PFSK-1 (cell line): ENCODE measurements around the gene MX2.

Experiments used
- POLR2AphosphoS5 ChIP-seq: IDR thresholded peaks from 2 replicates; pipeline ENCODE4 v1.6.1; 2012; ENCODE audit warnings: low read depth, mild to moderate bottlenecking, control low read depth, low read length, moderate library complexity
- TF ChIP-seq, protein P1 (sequence below), 2 experiments: IDR thresholded peaks; 2 replicates each; pipeline versions ENCODE4 v1.6.1 to v1.8.0; 2011 to 2012; ENCODE audit warnings: low read depth in 2 of 2, low read length in 2 of 2, control low read depth in 1 of 2, inconsistent platforms in 1 of 2, mild to moderate bottlenecking in 1 of 2, moderate library complexity in 1 of 2; ENCODE audit not compliant: insufficient read depth in 1 of 2

GRCh38 chr21:41405321-41405720 lies 43.5 kb downstream of the MX2 start:
- TF ChIP-seq, protein P1, sequence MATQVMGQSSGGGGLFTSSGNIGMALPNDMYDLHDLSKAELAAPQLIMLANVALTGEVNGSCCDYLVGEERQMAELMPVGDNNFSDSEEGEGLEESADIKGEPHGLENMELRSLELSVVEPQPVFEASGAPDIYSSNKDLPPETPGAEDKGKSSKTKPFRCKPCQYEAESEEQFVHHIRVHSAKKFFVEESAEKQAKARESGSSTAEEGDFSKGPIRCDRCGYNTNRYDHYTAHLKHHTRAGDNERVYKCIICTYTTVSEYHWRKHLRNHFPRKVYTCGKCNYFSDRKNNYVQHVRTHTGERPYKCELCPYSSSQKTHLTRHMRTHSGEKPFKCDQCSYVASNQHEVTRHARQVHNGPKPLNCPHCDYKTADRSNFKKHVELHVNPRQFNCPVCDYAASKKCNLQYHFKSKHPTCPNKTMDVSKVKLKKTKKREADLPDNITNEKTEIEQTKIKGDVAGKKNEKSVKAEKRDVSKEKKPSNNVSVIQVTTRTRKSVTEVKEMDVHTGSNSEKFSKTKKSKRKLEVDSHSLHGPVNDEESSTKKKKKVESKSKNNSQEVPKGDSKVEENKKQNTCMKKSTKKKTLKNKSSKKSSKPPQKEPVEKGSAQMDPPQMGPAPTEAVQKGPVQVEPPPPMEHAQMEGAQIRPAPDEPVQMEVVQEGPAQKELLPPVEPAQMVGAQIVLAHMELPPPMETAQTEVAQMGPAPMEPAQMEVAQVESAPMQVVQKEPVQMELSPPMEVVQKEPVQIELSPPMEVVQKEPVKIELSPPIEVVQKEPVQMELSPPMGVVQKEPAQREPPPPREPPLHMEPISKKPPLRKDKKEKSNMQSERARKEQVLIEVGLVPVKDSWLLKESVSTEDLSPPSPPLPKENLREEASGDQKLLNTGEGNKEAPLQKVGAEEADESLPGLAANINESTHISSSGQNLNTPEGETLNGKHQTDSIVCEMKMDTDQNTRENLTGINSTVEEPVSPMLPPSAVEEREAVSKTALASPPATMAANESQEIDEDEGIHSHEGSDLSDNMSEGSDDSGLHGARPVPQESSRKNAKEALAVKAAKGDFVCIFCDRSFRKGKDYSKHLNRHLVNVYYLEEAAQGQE (IDR thresholded peaks at IDR 0.05; ENCODE audit: insufficient read depth in 1 of 2, low read depth in 2 of 2, low read length in 2 of 2), result no peak
- TF ChIP-seq POLR2AphosphoS5, result no peak
